ENCODE results near the gene QKI.

QKI gene

GRCh38 chr6:163566056-163566455 is 151.5 kb downstream of the QKI start:
- Histone ChIP-seq H3K23ac (ENCODE audit: low read depth, low read length, poor library complexity) (no peak overlapping the region), H3K9me3 (replicated peaks in 1 of 2; ENCODE audit: control insufficient read depth in 2 of 2, insufficient read depth in 1 of 2, low read depth in 1 of 2, low read length in 2 of 2) (peaks cover 2 to 27% of the 10 kb centered on the region in 2 donors), H3K14ac (ENCODE audit: low read length) (no peak overlapping the region), H3K4me3 (ENCODE audit: low read length in 2 of 2) (no peak overlapping the region), H3K18ac (ENCODE audit: low read length) (no peak overlapping the region), H2BK5ac (ENCODE audit: low read length) (no peak overlapping the region), H2BK12ac (ENCODE audit: low read length) (no peak overlapping the region), H3K4me2 (ENCODE audit: insufficient read depth, low read length, poor library complexity, severe bottlenecking) (no peak overlapping the region), H4K91ac (ENCODE audit: low read depth, low read length, poor library complexity) (no peak overlapping the region), H3K9ac (ENCODE audit: low read depth, low read length, poor library complexity) (no peak overlapping the region), H2AK5ac (ENCODE audit: low read depth, low read length) (no peak overlapping the region), H3K4ac (ENCODE audit: low read length) (no peak overlapping the region), H2BK120ac (ENCODE audit: low read depth, low read length) (no peak overlapping the region), H2AFZ (ENCODE audit: low read length) (no peak overlapping the region), H2BK15ac (ENCODE audit: low read length) (no peak overlapping the region), H3K27ac (replicated peaks; ENCODE audit: low read length) (no peak overlapping the region), H3K79me1 (ENCODE audit: low read depth, low read length) (no peaks in the 10 kb centered on the region), H4K8ac (ENCODE audit: low read depth, low read length) (no peak overlapping the region), H3K4me1 (ENCODE audit: control insufficient read depth in 2 of 2, insufficient read depth in 1 of 2, low read depth in 1 of 2, low read length in 2 of 2) (no peaks in the 10 kb centered on the region), H3K27me3 (ENCODE audit: control insufficient read depth in 3 of 3, insufficient read depth in 3 of 3, low read depth in 1 of 3, low read length in 3 of 3) (no peaks in the 10 kb centered on the region), H3K36me3 (replicated peaks in 1 of 2; ENCODE audit: control insufficient read depth in 2 of 2, insufficient read depth in 2 of 2, low read length in 2 of 2) (peaks cover 16 to 100% of the 10 kb centered on the region in 2 donors)
- WGBS, 2 donors (ENCODE audit: extremely low coverage in 2 of 2, insufficient read length in 2 of 2, insufficient replicate concordance in 1 of 2): no CpG with 5 or more reads among the region's 1 CpG
- no peak for DNase-seq (ENCODE audit: low spot score)

GRCh38 chr6:163568275-163568674 is 153.8 kb downstream of the QKI start:
- H3K36me3 ChIP-seq (replicated peaks in 1 of 2; ENCODE audit: control insufficient read depth in 2 of 2, insufficient read depth in 2 of 2, low read length in 2 of 2): peaks cover 15 to 100% of the 10 kb centered on the region in 2 donors
- H2BK12ac ChIP-seq (ENCODE audit: low read length): no peak overlapping the region

GRCh38 chr6:163570579-163571231 is 156.2 kb downstream of the QKI start:
- Histone ChIP-seq H3K4ac (ENCODE audit: low read length) (no peak overlapping the region), H3K14ac (ENCODE audit: low read length) (no peak overlapping the region), H3K4me2 (ENCODE audit: insufficient read depth, low read length, poor library complexity, severe bottlenecking) (no peak overlapping the region), H3K4me3 (ENCODE audit: low read length in 2 of 2) (no peak overlapping the region), H3K4me1 (ENCODE audit: control insufficient read depth in 2 of 2, insufficient read depth in 1 of 2, low read depth in 1 of 2, low read length in 2 of 2) (peaks cover 3 to 4% of the 10 kb centered on the region in 2 donors), H2BK5ac (ENCODE audit: low read length) (no peak overlapping the region), H3K23ac (ENCODE audit: low read depth, low read length, poor library complexity) (no peak overlapping the region), H2AFZ (ENCODE audit: low read length) (no peak overlapping the region), H3K18ac (ENCODE audit: low read length) (no peak overlapping the region), H4K91ac (ENCODE audit: low read depth, low read length, poor library complexity) (no peak overlapping the region), H3K79me1 (ENCODE audit: low read depth, low read length) (no peaks in the 10 kb centered on the region), H2BK12ac (ENCODE audit: low read length) (no peak overlapping the region), H3K9ac (ENCODE audit: low read depth, low read length, poor library complexity) (no peak overlapping the region), H3K36me3 (replicated peaks in 1 of 2; ENCODE audit: control insufficient read depth in 2 of 2, insufficient read depth in 2 of 2, low read length in 2 of 2) (peaks cover 8 to 100% of the 10 kb centered on the region in 2 donors), H3K9me3 (replicated peaks in 1 of 2; ENCODE audit: control insufficient read depth in 2 of 2, insufficient read depth in 1 of 2, low read depth in 1 of 2, low read length in 2 of 2) (peaks cover 2 to 56% of the 10 kb centered on the region in 2 donors), H3K27me3 (ENCODE audit: control insufficient read depth in 3 of 3, insufficient read depth in 3 of 3, low read depth in 1 of 3, low read length in 3 of 3) (no peaks in the 10 kb centered on the region), H2BK15ac (ENCODE audit: low read length) (no peak overlapping the region), H3K27ac (replicated peaks; ENCODE audit: low read length) (no peak overlapping the region), H4K8ac (ENCODE audit: low read depth, low read length) (no peak overlapping the region), H2BK120ac (ENCODE audit: low read depth, low read length) (no peak overlapping the region), H2AK5ac (ENCODE audit: low read depth, low read length) (no peak overlapping the region)
- WGBS, 2 donors (ENCODE audit: extremely low coverage in 2 of 2, insufficient read length in 2 of 2, insufficient replicate concordance in 1 of 2): no CpG with 5 or more reads among the region's 12 CpGs
- no peak for DNase-seq (ENCODE audit: low spot score)

More at GRCh38 chr6:163568275-163568674, 153.8 kb downstream of the QKI start:
- H3K27me3 ChIP-seq (ENCODE audit: control insufficient read depth in 3 of 3, insufficient read depth in 3 of 3, low read depth in 1 of 3, low read length in 3 of 3): no peaks in the 10 kb centered on the region
- no peak overlapping the region for H3K9ac ChIP-seq (ENCODE audit: low read depth, low read length, poor library complexity)
- H3K4ac ChIP-seq (ENCODE audit: low read length): no peak overlapping the region
- no peak overlapping the region for H2BK15ac ChIP-seq (ENCODE audit: low read length)
- no peak overlapping the region for H3K18ac ChIP-seq (ENCODE audit: low read length)
- H3K4me3 ChIP-seq (ENCODE audit: low read length in 2 of 2): no peak overlapping the region
- no peak for DNase-seq (ENCODE audit: low spot score)
- no peak overlapping the region for H3K23ac ChIP-seq (ENCODE audit: low read depth, low read length, poor library complexity)
- WGBS, 2 donors (ENCODE audit: extremely low coverage in 2 of 2, insufficient read length in 2 of 2, insufficient replicate concordance in 1 of 2): no CpG with 5 or more reads among the region's 4 CpGs
- H3K4me1 ChIP-seq (ENCODE audit: control insufficient read depth in 2 of 2, insufficient read depth in 1 of 2, low read depth in 1 of 2, low read length in 2 of 2): peaks cover 0 to 4% of the 10 kb centered on the region in 2 donors
- H4K8ac ChIP-seq (ENCODE audit: low read depth, low read length): no peak overlapping the region
- H2BK120ac ChIP-seq (ENCODE audit: low read depth, low read length): no peak overlapping the region
- no peak overlapping the region for H3K4me2 ChIP-seq (ENCODE audit: insufficient read depth, low read length, poor library complexity, severe bottlenecking)
- H4K91ac ChIP-seq (ENCODE audit: low read depth, low read length, poor library complexity): no peak overlapping the region
- H3K9me3 ChIP-seq (replicated peaks in 1 of 2; ENCODE audit: control insufficient read depth in 2 of 2, insufficient read depth in 1 of 2, low read depth in 1 of 2, low read length in 2 of 2): peaks cover 2 to 45% of the 10 kb centered on the region in 2 donors
- H3K27ac ChIP-seq (replicated peaks; ENCODE audit: low read length): no peak overlapping the region
- no peak overlapping the region for H3K14ac ChIP-seq (ENCODE audit: low read length)
- H3K79me1 ChIP-seq (ENCODE audit: low read depth, low read length): no peaks in the 10 kb centered on the region
- no peak overlapping the region for H2AFZ ChIP-seq (ENCODE audit: low read length)
- H2BK5ac ChIP-seq (ENCODE audit: low read length): no peak overlapping the region
- H2AK5ac ChIP-seq (ENCODE audit: low read depth, low read length): no peak overlapping the region

GRCh38 chr6:163571730-163572129 is 157.2 kb downstream of the QKI start:
- H3K4me2 ChIP-seq (ENCODE audit: insufficient read depth, low read length, poor library complexity, severe bottlenecking): no peak overlapping the region
- no peak for DNase-seq (ENCODE audit: low spot score)
- no peaks in the 10 kb centered on the region for H3K79me1 ChIP-seq (ENCODE audit: low read depth, low read length)
- no peak overlapping the region for H2BK5ac ChIP-seq (ENCODE audit: low read length)
- no peak overlapping the region for H2AK5ac ChIP-seq (ENCODE audit: low read depth, low read length)
- no peaks in the 10 kb centered on the region for H3K27me3 ChIP-seq (ENCODE audit: control insufficient read depth in 3 of 3, insufficient read depth in 3 of 3, low read depth in 1 of 3, low read length in 3 of 3)
- H2BK15ac ChIP-seq (ENCODE audit: low read length): no peak overlapping the region
- H4K8ac ChIP-seq (ENCODE audit: low read depth, low read length): no peak overlapping the region
- no peak overlapping the region for H3K18ac ChIP-seq (ENCODE audit: low read length)
- no peak overlapping the region for H3K9ac ChIP-seq (ENCODE audit: low read depth, low read length, poor library complexity)
- H3K27ac ChIP-seq (replicated peaks; ENCODE audit: low read length): no peak overlapping the region
- peaks cover 3 to 4% of the 10 kb centered on the region in 2 donors for H3K4me1 ChIP-seq (ENCODE audit: control insufficient read depth in 2 of 2, insufficient read depth in 1 of 2, low read depth in 1 of 2, low read length in 2 of 2)
- no peak overlapping the region for H3K23ac ChIP-seq (ENCODE audit: low read depth, low read length, poor library complexity)
- WGBS, 2 donors (ENCODE audit: extremely low coverage in 2 of 2, insufficient read length in 2 of 2, insufficient replicate concordance in 1 of 2): no CpG with 5 or more reads among the region's 2 CpGs
- no peak overlapping the region for H2BK120ac ChIP-seq (ENCODE audit: low read depth, low read length)
- peaks cover 2 to 56% of the 10 kb centered on the region in 2 donors for H3K9me3 ChIP-seq (replicated peaks in 1 of 2; ENCODE audit: control insufficient read depth in 2 of 2, insufficient read depth in 1 of 2, low read depth in 1 of 2, low read length in 2 of 2)
- H2AFZ ChIP-seq (ENCODE audit: low read length): no peak overlapping the region
- H2BK12ac ChIP-seq (ENCODE audit: low read length): no peak overlapping the region
- H3K4me3 ChIP-seq (ENCODE audit: low read length in 2 of 2): no peak overlapping the region
- no peak overlapping the region for H3K4ac ChIP-seq (ENCODE audit: low read length)
- H3K36me3 ChIP-seq (replicated peaks in 1 of 2; ENCODE audit: control insufficient read depth in 2 of 2, insufficient read depth in 2 of 2, low read length in 2 of 2): peaks cover 6 to 100% of the 10 kb centered on the region in 2 donors
- H3K14ac ChIP-seq (ENCODE audit: low read length): no peak overlapping the region
- H4K91ac ChIP-seq (ENCODE audit: low read depth, low read length, poor library complexity): no peak overlapping the region

Measured in neuronal stem cell (in vitro differentiated cells).